ENCODE results near the gene TACC2.
A peak's percentile ranks its signal among the peaks of the same experiment; 100 is the strongest.
"Not testable (repeated sequence)": the region's sequence is repeated elsewhere in the genome, so short reads cannot be mapped to it uniquely, and the experiment has no call there.

TACC2 gene, protein sequence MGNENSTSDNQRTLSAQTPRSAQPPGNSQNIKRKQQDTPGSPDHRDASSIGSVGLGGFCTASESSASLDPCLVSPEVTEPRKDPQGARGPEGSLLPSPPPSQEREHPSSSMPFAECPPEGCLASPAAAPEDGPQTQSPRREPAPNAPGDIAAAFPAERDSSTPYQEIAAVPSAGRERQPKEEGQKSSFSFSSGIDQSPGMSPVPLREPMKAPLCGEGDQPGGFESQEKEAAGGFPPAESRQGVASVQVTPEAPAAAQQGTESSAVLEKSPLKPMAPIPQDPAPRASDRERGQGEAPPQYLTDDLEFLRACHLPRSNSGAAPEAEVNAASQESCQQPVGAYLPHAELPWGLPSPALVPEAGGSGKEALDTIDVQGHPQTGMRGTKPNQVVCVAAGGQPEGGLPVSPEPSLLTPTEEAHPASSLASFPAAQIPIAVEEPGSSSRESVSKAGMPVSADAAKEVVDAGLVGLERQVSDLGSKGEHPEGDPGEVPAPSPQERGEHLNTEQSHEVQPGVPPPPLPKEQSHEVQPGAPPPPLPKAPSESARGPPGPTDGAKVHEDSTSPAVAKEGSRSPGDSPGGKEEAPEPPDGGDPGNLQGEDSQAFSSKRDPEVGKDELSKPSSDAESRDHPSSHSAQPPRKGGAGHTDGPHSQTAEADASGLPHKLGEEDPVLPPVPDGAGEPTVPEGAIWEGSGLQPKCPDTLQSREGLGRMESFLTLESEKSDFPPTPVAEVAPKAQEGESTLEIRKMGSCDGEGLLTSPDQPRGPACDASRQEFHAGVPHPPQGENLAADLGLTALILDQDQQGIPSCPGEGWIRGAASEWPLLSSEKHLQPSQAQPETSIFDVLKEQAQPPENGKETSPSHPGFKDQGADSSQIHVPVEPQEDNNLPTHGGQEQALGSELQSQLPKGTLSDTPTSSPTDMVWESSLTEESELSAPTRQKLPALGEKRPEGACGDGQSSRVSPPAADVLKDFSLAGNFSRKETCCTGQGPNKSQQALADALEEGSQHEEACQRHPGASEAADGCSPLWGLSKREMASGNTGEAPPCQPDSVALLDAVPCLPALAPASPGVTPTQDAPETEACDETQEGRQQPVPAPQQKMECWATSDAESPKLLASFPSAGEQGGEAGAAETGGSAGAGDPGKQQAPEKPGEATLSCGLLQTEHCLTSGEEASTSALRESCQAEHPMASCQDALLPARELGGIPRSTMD (N-terminal part only)

DNA sequence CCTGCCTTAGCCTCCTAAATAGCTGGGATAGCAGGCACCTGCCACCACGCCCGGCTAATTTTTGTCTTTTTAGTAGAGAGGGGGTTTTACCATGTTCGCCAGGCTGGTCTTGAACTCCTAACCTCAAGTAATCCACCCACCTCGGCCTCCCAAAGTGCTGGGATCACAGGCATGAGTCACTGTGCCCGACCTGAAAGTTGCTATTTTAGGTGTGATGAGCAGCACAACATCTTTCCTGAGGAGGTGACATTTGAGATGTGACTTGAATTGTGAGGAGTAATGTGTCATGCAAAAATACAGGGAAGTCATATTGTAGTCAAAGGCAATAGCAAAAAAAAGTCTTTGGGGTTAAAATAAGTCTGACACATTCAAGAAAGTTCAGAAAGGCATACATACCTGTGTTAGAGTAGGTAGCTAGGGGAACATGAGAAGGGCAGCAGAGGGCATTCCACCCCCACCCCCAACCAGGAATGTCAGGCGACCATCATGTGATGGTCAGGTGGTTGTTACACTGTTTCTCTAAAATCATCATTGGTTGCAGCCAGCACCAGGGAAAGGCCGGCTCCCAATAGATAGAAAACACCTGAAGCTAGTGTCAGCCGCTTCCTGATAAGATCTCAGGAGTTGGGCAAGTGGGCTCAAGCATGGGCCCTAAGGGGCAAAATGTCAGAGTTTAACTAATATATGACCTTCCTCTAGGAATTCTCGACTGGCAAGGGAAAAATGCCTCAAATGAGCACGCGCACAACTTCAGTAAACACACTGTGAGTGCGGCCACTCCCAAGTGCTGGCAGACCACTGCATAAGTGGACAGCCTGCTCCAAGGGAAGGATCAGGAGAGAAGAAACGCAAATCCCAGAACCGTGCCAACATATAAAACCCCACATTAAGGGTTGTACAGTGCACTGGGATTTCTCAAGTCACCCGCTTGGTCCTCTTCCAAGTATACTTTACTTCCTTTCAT, at the start of gene TACC2:
TACC2 (plus strand) TSS at position 803 of the 964 bp plus-strand sequence. CDS start 32,819 bp downstream, outside the sequence.
- DNase-seq = no peak

DNA sequence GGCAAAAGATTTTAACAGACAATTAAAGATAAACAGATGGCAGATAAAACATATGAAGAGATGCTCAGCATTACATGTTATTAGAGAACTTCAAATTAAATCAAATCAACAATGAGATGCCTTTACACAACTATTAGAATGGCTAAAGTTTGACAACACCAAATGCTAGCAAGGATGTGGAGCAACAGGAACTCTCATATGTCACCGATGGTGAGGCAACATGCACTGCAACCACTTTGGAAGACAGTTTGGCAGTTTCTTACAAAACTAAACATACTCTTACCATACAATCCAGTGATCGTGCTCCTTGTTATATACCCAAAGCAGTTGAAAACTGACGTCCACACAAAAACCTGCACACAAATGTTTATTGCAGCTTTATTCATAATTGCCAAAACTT, 47.4 kb upstream of the TACC2 start:
- no peak for DNase-seq

DNA sequence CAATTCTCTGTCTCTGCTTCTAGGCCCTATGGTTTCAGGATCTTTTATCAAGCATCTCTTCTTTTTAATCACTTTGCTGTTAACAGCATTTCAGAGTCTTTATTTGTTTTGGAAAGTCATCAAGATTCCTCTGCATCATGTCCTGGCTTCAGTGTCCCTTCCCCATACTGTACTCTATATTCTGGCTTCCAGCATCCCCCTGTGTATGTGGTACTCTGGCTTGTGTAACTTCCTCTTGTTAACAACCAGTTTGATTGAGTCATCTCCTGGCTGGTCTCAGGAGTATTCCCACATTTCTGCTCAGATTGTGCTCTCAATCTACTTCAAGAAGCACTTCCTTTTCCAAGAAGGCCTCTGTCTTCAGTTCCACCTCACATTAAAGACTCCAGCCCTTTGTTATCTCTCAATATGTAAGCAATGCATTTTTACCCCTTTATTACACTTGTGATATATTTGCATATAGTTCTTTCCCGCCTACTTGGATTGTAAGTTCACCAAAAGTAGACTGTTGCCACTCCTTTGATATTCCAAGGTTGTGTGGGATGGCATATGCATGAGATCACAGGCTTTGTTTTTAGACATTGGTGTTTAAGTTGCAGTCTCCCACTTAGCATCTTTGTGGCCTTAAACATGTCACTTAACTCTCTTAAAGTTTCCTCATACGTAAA, 46.1 kb upstream of the TACC2 start:
- DNase-seq = no peak

DNA sequence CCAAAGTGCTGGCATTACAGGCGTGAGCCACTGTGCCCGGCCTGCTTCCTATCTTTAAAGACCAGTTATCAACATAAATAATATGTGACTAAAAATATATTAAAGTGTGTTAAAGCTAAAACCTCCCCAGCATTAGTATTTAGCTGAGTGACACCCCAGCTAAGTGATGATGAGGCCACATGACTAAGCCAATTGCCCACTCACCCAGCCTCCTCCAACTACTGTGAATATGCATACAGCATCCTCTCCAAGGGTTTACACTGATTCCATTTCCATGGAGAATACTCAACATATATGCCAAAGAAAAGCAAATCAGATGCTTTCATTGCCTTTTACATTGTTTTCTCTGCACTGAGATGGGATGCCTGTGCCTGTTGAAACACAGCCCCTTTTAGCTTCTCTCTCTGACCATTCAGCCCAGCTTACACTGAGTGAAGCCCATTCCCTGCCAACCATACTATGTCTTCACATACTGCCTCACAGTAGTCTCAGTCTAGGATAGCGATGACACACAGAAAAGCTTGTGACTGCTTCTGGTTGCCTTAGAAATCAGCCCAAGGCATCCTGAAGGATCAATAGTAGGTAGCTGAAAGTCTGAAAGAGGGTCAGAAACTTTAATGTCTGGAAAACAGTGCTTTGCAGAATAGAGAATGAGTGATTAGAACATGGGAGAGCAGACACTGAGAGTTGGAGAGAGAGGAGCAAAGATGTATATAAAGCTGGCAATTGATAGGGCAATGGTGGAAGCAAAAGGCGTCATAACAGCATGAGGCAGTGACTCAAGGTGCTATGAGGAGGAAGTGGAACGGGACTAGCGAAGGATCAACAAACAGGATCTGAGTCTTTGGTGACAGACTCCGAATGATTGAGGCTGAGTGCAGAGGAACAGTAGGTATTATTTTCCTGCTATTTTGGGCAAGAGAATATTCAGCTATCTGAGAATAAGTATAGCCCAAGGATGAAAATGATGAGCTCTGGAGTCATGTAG, 41.3 kb upstream of the TACC2 start:
- no peak for DNase-seq

DNA sequence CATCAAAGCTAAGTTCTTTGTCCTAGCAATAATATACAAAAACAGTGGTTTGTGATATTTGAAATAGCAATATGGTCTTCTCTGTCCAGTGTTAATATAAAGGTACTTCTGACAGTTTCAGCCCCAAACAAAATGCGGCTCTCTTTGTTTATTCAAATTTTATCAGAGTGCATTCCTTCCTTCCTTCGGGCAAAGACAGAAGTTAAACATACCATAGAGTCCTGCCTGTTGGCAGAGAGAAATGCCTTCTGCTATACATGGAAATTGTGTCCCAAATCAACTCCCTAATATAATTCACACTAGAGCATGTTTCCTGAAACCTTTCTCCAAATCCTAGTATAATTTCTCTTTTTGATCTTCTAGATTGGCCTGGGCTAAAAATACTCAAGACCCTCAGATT, 39.9 kb upstream of the TACC2 start:
- no peak for DNase-seq

DNA sequence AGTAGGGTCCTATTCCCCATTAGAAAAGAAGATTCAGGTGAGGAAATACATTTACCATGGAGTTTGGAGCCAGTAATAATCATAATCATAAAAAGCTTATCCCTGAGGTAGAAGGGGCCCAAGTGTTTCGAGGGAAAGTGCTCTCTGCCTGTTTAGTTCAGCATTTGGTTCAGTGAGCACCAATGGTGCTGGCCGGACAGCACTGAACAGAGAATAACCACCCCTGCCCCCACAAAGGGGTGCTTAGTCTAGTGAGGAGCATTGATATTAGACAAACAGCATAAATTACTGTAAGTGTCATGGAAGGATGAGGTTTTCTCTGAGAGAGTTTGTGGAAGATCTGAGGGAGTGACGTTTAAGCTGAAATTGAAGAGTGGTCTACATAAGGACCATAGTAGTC, 39.5 kb upstream of the TACC2 start:
- DNase-seq = no peak

DNA sequence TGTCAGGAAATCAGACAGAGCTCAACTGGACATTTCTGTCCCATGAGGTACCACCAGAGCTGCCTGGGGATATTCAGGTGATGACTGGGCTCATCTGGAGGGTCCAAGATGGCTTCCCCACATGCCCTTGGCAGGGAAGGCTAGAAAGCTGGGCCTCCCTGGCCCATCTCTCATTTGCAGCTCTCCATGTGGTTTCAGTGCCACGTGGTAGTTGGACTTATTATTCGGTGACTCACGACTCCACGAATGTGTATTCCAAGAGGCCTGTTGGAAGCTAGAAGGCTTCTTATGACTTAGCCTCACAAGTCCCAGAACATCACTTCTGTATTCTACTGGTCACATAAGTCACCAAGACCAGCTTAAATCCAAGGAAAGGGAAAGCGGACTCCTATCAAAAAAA, 36.7 kb upstream of the TACC2 start:
- no peak for DNase-seq

DNA sequence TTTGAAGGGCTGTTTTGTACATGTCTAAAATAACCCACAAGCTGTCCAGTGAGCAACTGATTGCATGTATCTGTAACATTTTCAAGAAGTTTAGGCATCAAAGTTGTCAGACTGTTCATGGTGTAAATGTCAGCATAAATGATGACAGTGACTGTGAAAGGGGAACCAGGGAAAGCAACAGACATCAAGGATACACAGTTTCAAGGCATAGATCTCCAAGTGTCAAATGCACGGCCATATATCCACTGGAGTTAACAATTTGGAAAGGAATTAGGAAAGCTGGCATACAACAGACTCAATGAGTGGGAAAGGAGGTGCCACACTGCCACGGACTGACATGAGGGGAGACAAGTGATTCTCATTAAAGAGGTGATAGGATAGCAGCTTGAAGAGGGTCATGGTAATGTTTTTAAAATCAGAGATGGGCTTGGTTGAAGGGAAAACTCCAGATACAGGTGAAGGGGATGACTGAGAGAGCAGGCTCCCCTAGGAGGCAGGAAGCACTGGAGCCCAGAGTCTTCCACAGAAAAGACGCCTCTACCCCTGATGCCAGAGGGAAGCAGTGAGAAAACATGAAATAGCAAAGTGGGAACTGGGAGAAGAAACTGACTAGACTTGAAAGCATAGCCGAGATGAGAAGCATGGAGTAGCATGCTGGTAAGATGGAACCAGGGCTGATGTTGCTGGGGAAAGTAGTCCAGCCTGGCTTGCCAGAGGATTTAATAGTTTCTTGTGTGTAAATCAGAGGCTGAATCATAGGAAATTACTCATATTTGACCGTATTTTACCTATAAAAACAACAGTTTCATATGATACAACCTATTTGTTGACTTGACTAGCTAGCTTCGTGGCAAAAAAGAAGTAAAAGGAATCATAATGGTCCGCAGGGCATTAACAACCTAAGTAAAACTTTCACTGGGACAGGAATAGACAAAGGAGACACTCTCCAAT, 32.6 kb upstream of the TACC2 start:
- DNase-seq = no peak

DNA sequence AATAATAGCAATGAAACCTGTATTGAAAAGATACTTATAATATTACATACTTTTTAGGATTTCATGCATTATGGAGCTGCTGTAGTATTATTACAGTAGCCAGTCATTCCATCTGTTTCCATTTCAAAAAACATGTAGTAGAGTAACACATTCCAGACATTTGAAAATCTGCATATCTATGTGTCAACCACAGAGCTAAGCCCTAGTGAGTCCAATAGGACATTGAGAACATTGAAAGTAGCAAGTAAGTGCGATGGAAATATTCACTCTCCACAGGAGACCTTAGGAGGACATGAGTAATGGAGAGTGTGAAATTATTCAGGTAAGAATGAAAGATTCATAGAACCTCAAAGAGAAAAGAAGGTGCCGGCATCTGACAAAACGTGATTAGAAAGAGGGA, 29.3 kb upstream of the TACC2 start:
- DNase-seq = no peak

DNA sequence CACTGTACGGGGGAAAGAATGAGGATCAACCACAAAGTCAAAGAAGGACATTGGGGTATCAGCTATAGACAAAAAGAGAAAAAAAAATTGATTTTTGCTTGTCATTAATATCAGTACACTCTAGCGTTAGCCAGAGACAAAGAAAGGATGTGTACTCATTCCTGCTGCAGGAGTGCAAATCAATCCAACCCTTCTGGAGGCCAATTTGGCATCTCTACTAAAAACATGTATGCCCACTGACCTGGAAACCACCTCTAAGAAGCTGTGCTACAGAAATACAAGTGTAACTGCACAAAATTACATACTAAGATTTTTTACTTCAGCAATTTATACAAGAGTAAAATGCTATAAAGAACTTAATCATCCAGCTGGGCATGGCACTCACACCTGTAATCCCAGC, 27.5 kb upstream of the TACC2 start:
- no peak for DNase-seq

DNA sequence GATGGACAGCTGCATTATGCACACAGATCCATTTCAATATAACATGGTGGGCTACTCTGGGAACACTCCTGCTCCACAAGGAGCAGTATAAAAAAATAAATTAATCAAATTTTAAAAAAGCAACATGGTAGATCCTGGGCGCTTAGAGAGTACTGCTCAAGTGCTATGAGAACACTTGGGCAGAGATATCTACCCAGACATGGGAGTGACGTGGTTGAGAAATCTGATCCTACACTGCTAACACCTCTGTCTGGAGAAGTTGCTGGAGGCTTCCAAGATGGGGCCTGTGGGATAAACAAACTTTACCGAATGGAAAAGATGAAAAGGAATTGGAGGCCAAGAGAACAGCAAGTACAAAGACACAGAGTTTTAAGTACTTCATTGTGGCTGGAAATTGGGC, 23.0 kb upstream of the TACC2 start:
- DNase-seq = no peak

DNA sequence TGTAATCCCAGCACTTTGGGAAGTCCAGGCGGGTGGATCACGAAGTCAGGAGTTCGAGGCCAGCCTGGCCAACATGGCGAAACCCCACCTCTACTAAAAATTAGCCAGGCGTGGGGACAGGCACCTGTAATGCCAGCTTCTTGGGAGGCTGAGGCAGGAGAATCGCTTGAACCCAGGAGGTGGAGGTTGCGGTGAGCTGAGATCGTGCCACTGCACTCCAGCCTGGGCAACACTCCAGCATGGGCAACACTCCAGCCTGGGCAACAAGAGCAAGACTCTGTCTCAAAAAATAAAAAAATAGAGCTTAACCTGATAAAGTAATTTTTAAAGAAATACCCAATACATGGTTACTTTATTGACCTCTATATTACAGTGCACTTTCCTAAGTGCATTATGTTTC, 19.9 kb upstream of the TACC2 start:
- DNase-seq = not testable (repeated sequence)

DNA sequence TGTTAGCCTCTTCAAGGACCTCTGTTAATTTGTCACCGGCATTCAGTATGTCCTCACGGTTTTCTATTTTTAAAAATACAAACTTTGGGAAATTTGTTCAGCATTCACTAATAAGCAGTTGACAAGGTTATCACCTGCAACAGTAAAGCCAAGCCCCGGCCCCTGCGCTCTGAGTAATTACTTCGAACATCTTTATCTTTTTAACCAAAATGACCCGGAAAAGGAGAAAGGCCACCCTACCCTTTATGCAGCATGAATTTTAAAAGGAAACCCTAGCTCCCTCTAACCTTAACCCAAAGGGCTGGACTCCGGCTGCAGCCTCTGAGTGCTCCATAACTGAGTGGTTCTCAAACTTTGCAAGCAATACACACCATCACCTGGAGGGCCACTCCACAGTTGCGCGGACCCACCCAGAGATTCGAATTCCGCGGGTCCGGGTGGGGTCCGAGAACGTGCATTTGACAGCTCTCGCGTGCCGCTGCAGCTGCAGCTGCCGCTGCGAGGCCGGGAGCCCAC, 14.9 kb upstream of the TACC2 start:
- no peak for DNase-seq

DNA sequence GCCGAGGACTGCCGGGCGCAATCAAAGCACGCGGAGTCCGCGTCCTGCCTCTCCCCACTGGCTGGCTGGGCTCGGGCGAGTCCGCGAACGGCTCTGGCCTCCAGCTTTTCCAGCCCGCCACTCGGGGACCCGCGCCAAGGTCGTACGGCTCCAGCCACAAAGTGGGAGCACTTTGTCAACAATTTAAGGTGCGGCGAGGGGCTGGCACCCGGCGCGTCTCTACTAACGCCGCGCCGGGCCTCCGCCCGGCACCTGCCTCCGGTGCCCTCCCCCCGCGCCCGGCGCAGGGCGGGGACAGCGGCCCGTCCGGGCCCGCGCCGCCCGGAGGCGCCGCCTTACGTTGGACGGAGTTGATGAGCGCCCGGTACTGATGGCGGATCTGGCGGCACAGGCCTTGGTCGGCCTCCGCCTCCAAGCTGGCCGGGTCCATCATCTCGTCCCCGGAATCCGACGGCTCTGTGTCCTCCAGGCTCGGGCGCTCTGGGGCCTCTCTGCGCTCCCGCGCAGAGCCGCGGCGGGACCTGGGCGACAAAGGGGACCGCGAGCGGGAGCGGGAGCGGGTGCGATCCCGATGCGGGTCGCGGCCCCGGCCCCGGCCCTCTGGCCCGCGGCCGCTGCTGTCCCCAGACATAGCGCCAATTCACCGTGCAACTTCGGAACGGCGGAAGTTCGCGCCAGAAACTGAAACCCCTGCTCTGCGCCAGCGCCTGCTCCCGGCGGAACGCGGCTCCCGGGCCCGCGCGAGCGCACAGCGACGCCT, 14.2 kb upstream of the TACC2 start, which contains the start of gene NSMCE4A:
NSMCE4A (minus strand) TSS at position 683 of the 760 bp plus-strand sequence; CDS start at position 631, 52 bp downstream.
- DNase-seq = peak; percentile 76 to 79

DNA sequence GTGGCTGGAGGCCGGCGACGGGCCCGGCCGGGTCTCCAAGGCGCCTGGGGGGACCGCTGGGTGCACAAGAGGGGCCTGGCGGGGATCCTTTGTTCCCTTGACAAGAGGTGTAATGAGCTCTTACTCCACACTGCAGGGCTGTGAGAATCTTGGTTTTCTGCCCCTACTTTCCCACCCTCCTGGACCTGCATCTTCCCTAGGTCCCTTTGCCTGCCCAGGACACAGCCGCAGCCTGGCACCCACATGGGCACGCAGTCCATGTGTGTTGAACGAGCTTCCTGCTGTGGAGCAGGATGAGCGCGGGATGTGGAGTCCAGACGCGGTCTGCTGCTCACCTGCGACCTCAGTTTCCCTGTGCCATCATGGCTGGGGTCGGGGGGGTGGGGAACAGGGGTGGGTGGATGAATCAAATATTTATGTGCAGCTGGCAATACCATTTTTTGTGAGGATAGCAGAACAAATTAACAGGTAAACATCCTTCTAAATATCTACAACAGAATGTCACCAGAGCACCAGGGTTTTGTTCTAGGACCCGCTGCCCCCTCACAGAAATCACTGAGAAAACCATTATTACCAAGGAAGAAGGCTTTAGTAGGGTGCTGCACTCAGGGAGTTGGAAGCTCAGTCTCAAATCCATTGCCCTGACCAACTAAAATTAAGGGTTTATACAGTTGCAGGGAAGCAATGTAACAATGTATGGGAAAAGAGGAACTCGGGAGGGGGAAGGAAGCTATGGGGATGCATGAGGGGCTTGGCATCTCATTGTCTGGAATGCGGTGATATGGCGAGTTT, 13.5 kb upstream of the TACC2 start:
- DNase-seq = no peak

DNA sequence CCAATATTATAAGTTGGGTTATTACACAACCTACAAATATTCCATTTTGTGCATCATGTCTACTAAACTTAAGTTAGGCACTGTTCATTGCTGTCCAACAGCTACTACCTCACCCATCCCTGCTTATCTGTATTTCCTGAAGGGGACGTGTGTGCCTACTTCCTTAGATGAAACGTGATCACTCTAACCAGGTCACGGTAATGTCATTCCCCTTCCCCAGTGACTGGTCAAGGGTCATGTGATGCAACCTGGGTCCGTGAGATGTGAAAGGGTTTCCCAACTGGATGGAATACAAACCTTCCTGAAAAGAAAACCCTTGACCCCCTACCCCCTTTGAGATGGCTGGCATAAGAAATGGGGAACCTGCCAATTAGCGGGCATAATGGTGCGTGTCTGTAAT, 12.4 kb upstream of the TACC2 start:
- DNase-seq = no peak

DNA sequence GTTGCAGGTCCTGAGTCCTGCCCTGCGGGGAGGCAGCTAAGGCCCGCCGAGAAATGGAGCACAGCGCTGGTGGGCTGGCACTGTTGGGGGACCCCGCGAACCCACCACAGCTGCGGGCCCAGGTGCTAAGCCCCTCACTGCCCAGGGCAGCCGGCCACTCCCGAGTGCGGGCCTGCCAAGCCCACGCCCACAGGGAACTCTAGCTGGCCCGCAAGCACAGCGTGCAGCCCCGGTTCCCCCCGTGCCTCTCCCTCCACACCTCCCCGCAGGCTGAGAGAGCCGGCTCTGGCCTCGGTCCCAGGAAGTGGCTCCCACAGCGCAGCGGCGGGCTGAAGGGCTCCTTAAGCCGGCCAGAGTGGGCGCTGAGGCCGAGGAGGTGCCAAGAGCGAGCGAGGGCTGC, 10.5 kb upstream of the TACC2 start:
- no peak for DNase-seq

Data from activated CD4-positive, alpha-beta T cell treated with anti-CD3 and anti-CD28 coated beads, Interleukin-2, amount 50 U/mL, for 48 hours (primary cell).